ENCODE data around the gene CCR1. TPM values are rescaled to one million over a fixed set of nuclear protein-coding genes. Genes with fewer than 3 reads are reported as not detected.

CCR1 gene
- total RNA-seq, 1 donor from 2014 or later = 7.1 TPM

DNA sequence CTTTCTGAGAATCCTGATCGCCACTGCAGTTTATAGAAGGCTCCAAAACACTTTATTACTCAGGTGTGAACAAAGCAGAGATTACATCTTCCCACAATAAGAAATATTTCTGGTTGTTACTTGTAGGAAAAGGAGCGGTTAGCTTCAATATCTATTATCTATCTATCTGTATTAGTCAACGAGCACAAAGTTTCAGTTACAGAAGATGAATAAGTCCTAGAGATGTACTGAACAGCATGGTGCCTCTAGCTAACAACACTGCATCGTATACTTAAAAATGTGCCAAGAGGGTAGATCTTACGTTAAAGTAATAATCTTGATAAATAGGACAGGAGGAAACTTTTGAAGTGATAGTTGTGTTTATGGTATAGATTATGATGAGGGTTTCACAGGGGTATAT, 23.2 kb upstream of the CCR1 start:
- intact Hi-C loops (cut with DNase I) = no loop called here
- Histone ChIP-seq H3K4me3 (no peak overlapping the region), H3K9me3 (no peaks in the 10 kb centered on the region), H3K27ac (no peak overlapping the region), H3K4me1 (peaks cover 4% of the 10 kb centered on the region), H3K36me3 (no peaks in the 10 kb centered on the region), H3K27me3 (no peaks in the 10 kb centered on the region)
- DNase-seq (ENCODE audit: extremely low spot score in 2 of 2) = no peak
- TF ChIP-seq, protein P1, sequence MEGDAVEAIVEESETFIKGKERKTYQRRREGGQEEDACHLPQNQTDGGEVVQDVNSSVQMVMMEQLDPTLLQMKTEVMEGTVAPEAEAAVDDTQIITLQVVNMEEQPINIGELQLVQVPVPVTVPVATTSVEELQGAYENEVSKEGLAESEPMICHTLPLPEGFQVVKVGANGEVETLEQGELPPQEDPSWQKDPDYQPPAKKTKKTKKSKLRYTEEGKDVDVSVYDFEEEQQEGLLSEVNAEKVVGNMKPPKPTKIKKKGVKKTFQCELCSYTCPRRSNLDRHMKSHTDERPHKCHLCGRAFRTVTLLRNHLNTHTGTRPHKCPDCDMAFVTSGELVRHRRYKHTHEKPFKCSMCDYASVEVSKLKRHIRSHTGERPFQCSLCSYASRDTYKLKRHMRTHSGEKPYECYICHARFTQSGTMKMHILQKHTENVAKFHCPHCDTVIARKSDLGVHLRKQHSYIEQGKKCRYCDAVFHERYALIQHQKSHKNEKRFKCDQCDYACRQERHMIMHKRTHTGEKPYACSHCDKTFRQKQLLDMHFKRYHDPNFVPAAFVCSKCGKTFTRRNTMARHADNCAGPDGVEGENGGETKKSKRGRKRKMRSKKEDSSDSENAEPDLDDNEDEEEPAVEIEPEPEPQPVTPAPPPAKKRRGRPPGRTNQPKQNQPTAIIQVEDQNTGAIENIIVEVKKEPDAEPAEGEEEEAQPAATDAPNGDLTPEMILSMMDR (IDR thresholded peaks at IDR 0.05) = no peak
- TF ChIP-seq POLR2AphosphoS5 (IDR thresholded peaks at IDR 0.05; ENCODE audit: insufficient read depth in 1 of 2, low read depth in 1 of 2) = no peak
- no peak for TF ChIP-seq POLR2A (IDR thresholded peaks at IDR 0.05)

DNA sequence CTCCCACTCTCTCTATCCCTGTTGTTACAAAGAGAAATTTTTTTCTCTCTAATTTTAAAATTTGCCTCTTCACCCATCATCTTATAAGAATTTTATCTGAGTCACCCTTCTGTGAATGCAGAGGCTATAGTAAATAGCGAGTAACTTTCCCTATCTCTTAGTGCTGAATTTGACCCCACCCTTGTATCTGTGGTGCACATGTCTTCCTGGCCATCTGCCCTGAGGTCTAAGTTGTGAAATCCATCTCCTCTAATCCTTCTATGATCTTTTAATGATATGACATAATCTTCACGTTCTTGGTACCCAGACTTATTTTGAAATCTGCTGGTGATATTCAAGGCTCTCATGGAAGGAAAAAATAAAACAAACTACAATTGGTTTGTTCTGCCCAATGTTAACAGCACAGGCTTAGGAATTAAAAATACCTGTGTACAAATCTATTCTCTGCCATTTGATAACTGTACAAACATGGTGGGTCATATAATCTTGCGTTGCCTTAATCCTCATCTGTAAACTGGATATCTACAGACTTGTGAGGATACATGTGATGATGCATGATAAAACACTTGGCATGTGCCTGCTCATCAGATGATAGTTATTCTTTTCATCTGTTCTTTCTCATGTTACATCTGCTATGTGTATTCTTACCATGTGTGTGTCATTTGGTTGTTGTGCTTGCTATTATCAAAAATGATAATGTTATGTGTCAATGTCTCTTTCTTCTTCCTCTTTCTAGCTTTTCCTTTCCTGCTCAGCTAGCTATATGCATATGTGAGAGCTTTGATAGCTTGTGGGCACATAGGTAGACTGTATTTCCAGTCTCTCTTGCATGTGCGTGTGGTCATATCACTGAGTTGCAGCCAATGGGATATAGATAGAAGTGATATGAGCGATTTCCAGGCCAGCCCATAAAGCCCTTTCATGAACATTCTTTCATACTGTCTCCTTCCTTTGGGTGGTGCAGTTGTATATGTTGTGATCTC, 20.4 kb upstream of the CCR1 start:
- Histone ChIP-seq H3K4me3 (no peak overlapping the region), H3K4me1 (peaks cover 4% of the 10 kb centered on the region), H3K9me3 (no peaks in the 10 kb centered on the region), H3K27ac (no peak overlapping the region), H3K27me3 (no peaks in the 10 kb centered on the region), H3K36me3 (no peaks in the 10 kb centered on the region)
- intact Hi-C loops (cut with DNase I) = no loop called here
- TF ChIP-seq POLR2AphosphoS5 (IDR thresholded peaks at IDR 0.05; ENCODE audit: insufficient read depth in 1 of 2, low read depth in 1 of 2) (no peak), POLR2A (IDR thresholded peaks at IDR 0.05) (no peak)
- TF ChIP-seq, protein P1 (IDR thresholded peaks at IDR 0.05) = no peak
- DNase-seq (ENCODE audit: extremely low spot score in 2 of 2) = no peak

DNA sequence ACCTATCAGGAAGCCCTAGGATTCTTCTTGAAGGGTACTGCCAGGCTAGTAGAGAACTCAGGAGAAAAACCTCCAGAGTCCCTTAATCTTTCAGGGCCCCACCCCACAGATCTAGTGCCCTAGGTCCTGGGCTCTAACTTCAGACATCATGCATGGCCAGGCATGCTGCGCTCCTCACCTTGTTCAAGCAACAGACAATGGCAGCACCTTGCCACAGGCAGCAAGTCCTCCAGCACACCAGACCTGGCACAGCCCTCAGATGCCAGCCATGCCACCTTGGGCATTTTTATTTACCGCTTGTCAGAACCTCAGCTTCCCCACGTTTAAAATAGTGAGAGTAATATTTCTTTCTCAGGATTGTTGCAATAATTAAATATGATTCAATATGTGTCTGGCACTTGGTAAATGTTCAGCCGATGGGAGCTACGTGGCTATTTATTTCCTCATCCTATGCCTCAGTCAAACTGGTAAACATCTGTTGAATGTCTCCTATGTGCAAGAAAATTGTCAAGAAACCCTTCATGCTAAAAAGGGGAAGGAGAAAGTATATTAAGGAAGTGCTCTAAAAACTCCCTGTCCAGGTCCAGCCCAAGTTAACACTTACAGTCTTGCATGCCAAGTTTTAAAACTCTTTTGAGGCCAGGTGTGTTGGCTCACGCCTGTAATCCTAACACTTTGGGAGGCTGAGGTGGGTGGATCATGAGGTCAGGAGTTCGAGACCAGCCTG, 14.5 kb upstream of the CCR1 start:
- Histone ChIP-seq H3K4me3 (no peak overlapping the region), H3K27me3 (no peaks in the 10 kb centered on the region), H3K27ac (no peak overlapping the region), H3K4me1 (no peaks in the 10 kb centered on the region), H3K36me3 (no peaks in the 10 kb centered on the region), H3K9me3 (no peaks in the 10 kb centered on the region)
- intact Hi-C loops (cut with DNase I) = no loop called here
- no peak for DNase-seq (ENCODE audit: extremely low spot score in 2 of 2)
- TF ChIP-seq POLR2AphosphoS5 (IDR thresholded peaks at IDR 0.05; ENCODE audit: insufficient read depth in 1 of 2, low read depth in 1 of 2) (no peak), POLR2A (IDR thresholded peaks at IDR 0.05) (no peak)
- TF ChIP-seq, protein P1 (IDR thresholded peaks at IDR 0.05) = no peak

DNA sequence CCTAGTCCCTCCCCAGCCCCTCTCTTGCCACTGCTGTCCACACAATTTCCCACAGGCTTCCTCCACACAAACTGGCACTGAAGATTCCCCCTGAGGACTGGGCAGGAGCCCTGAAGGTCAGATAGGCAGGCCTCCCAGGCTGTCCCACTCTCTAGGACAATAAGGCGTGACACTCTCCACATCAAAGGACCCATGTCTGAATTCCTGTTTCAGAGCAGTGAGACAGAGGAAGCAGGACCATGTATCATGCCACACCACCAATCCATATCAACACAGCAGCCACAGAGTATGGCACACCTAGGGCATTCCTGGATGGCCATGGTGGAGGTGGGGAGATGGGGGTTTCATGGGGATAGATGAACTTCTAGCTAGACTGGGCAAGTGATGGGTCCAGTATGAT, 13.8 kb upstream of the CCR1 start:
- H3K9me3 ChIP-seq = no peaks in the 10 kb centered on the region
- H3K4me1 ChIP-seq = no peaks in the 10 kb centered on the region
- no peak overlapping the region for H3K27ac ChIP-seq
- H3K36me3 ChIP-seq = no peaks in the 10 kb centered on the region
- no peak overlapping the region for H3K4me3 ChIP-seq
- H3K27me3 ChIP-seq = no peaks in the 10 kb centered on the region
- TF ChIP-seq POLR2A (IDR thresholded peaks at IDR 0.05) (no peak), POLR2AphosphoS5 (IDR thresholded peaks at IDR 0.05; ENCODE audit: insufficient read depth in 1 of 2, low read depth in 1 of 2) (no peak)
- TF ChIP-seq, protein P1 (IDR thresholded peaks at IDR 0.05) = no peak
- no peak for DNase-seq (ENCODE audit: extremely low spot score in 2 of 2)
- intact Hi-C loops (cut with DNase I) = no loop called here
